GM19351 (cell line): ENCODE data around the gene KRT6C.
"Not testable (repeated sequence)": the region's sequence is repeated elsewhere in the genome, so short reads cannot be mapped to it uniquely, and the experiment has no call there.

Experiments used
- ATAC-seq: cut with Tn5 transposase; IDR thresholded peaks from one replicate; pipeline ENCODE4 v1.9.1; 2021; ENCODE audit warnings: mild to moderate bottlenecking, moderate library complexity; ENCODE audit not compliant: unreplicated experiment

KRT6C gene

GRCh38 chr12:52500574-52500973 lies 27.0 kb upstream of the KRT6C start:
- not testable (repeated sequence) for ATAC-seq

GRCh38 chr12:52499806-52500560 lies 26.4 kb upstream of the KRT6C start:
- no peak for ATAC-seq

GRCh38 chr12:52498946-52499345 lies 25.3 kb upstream of the KRT6C start:
- ATAC-seq = no peak

DNA sequence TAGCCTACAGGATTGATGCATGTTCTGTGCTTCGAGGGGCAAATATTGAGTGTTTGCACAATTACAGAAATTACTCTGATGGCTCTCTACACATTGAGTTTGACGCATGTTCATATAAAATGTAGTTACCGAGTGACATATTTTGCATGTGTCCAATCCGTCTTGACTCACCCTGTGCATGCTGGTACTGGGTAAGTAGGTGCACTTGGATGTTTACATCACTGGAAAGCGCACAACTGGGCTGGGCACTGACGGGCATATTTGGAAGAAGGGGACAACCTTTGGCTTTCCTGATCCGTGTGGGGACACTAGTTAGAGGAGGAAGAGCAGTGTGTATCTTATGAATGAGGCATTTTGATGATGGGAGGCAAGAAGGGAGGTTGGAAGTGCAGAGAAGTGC lies 24.4 kb upstream of the KRT6C start:
- ATAC-seq = no peak

- ATAC-seq = no peak
Measured at GRCh38 chr12:52496590-52497071, 23.0 kb upstream of the KRT6C start.

DNA sequence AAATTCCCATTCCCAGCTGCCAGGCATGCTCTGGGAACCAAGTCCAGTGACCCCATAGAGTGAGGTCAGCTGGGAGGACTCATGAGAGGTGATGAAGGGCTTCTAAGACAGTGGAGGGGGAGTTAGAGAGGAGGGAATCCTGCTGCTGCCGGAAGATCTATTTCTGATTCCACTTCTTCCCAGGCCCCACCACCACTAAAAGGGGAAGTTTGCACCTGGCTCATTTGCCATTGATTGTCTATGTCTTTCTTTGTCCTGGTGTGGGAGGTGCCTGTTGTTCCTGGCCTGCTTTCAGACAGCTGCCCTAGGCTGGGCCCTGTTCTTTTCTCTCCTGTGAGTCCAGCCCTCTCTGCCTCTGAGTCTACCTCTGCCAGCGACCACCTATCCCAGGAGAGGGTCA lies 22.4 kb upstream of the KRT6C start:
- no peak for ATAC-seq

DNA sequence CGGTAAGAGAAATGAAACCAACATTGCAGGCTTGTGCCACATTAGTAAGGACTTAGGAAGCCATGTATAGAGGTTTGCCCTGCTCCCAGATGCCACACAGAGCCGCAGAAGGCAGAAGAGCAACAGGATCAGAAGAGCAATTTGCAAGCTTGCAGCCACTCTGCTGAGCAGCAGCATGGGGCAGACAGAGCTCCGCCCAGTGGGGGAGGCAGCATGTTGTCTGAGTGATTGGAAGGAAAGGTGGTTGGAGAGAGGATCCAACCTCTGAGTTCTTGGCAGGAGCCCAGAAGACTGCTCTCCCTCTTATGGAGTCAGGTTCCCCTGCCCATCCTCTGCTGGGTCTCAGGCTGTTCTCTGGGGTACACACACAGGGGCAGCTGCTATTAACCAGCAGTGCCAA lies 21.8 kb upstream of the KRT6C start:
- ATAC-seq = no peak

GRCh38 chr12:52494518-52494917 lies 20.9 kb upstream of the KRT6C start:
- ATAC-seq = no peak

DNA sequence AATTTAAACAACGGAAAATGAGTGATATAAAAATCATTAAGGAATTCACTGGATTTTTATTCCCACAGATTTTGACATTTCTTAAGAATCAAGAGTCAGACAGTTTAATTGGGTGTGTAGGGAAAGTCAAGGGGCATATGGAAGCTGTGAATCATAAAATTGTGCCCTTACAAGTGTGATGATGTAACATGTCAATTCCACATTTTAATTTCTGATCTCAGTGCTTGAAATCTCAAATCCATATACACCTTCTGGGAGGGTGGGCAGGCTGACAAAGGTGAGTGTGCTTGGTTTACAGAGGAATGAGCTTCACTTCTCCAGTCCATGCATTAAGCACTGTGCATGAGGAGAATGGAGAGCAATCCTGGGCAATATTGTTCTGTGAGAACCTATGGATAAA lies 20.5 kb upstream of the KRT6C start:
- no peak for ATAC-seq

GRCh38 chr12:52493172-52493571 lies 19.6 kb upstream of the KRT6C start, which contains the start of gene KRT6A:
Gene KRT6A (minus strand): TSS chr12:52493257. CDS start chr12:52493188, 69 bp downstream.
- ATAC-seq = no peak

GRCh38 chr12:52492405-52492804 lies 18.8 kb upstream of the KRT6C start:
- not testable (repeated sequence) for ATAC-seq

GRCh38 chr12:52491495-52491894 lies 17.9 kb upstream of the KRT6C start:
- not testable (repeated sequence) for ATAC-seq

GRCh38 chr12:52488736-52489135 lies 15.1 kb upstream of the KRT6C start:
- ATAC-seq = no peak

GRCh38 chr12:52487744-52488443 lies 14.3 kb upstream of the KRT6C start:
- not testable (repeated sequence) for ATAC-seq

- no peak for ATAC-seq
Measured at GRCh38 chr12:52487211-52487610, 13.6 kb upstream of the KRT6C start.

DNA sequence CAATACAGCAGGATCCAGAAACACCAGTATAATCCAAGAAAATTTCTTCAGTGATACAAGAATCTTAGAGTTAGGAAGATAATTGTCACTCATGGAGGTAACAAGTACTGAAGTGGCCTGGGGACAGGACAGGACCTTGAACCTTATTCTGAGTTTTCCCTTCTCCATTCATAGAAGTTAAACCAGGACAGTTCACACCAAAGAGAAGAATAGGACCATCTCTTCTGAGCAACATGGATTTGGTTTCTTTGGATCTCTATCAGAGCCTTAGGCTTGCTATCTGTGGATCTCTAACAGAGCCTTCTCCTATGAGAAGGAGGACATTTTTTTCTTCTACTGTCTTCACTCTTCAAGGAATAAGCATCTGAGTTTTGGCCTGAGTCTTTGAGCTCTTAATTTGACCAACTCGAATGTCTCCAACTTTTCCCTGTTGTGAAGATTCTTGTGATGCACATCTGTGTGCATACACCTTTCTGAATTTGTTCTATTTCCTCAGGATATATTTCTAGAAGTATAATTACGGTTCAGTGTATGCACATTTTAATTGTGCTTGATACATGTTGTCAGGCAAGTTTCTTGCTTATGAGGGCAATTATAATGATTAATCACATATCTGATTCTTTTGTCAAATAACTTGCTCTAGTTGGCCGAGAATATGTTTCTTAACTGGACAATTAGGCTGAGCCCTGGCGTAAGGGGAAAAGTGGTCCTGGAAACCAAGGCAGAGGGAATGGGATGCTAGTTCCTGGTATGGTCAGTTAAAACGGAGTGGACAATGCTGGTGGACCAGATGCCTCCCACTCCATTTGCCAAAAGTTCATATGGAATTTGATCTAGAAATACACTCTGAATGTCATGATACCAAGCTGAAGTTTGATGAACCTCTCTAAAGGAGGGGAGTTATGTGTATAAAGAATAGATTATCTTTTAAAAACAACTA lies 12.8 kb upstream of the KRT6C start:
- no peak for ATAC-seq

DNA sequence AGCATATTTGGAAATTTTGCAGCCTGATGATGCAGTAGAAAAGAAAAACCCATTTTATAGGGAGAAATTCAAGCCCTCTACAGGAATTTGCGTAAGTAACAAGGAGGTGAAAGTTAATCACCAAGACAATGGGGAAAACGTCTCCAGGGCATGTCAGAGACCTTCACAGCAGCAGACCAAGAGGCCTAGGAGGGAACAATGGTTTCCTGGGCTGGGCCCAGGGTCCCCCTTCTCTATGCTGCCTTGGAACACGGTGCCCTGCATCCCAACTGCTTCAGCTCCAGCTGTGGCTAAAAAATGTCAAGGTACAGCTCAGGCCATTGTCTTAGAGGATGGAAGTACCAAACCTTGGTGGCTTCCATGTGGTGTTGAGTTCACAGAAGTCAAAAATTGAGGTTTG lies 6.5 kb upstream of the KRT6C start:
- no peak for ATAC-seq

- ATAC-seq = no peak
Measured at GRCh38 chr12:52477651-52478050, 4.0 kb upstream of the KRT6C start.

DNA sequence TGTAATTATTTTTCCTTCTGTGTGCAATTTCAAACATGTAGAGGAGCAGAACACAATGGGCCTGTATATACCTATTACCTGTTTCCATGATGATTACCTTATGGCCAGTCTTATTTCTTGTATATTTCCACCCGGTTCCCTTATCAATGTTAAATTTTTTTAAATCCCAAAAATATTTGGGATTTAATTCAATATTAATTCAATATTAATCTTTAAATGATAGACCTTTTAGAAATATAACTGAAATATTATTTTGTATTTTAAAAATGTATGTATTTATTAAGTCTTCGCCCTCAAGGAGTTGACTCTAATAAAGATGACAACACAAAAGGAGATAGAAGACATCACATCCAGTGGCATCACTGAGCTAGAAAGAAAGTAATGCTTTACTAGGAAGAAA lies 607 bp upstream of the KRT6C start:
- no peak for ATAC-seq

- ATAC-seq = no peak
Measured at GRCh38 chr12:52469853-52470252, 3.8 kb downstream of the KRT6C start.

DNA sequence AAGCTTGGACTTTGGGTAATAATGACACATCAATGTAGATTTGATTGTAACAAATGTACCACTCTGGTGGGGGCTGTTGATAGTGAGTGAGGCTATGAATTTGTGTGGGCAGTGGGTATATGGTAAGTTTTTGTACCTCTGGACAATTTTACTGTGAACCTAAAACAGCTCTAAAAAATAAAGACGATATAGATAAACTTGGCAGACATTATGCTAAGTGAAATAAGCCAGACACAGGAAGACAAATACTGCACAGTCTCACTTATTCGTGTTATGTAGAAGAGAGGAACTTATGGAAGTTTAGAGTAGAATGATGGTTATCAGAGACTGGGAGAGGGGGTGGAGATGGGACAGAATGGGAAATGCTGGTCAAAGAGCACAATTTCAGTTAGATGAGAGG lies 8.7 kb downstream of the KRT6C start:
- no peak for ATAC-seq
